ENCODE measurements around the gene VHLL.

DNA sequence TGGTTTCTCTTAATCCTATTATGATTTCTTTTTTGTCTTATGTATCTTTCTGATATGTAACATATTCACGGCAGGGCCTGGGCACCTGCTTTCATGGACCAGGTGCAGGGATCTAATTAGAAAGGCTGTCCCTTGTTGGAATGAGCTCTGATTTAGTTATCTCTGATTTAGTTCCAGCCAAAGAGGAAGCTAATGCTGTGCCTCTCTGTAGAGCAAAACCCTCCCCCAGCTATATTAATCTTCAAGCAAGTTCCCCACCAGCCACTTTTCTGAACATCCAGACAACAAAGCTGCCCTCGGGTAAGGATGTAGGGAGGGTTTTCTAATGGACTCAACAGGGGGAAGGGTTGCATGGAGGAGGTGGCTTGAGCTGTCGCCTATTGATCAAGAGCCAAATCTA, 45.3 kb upstream of the VHLL start:
- TF ChIP-seq, protein P1, sequence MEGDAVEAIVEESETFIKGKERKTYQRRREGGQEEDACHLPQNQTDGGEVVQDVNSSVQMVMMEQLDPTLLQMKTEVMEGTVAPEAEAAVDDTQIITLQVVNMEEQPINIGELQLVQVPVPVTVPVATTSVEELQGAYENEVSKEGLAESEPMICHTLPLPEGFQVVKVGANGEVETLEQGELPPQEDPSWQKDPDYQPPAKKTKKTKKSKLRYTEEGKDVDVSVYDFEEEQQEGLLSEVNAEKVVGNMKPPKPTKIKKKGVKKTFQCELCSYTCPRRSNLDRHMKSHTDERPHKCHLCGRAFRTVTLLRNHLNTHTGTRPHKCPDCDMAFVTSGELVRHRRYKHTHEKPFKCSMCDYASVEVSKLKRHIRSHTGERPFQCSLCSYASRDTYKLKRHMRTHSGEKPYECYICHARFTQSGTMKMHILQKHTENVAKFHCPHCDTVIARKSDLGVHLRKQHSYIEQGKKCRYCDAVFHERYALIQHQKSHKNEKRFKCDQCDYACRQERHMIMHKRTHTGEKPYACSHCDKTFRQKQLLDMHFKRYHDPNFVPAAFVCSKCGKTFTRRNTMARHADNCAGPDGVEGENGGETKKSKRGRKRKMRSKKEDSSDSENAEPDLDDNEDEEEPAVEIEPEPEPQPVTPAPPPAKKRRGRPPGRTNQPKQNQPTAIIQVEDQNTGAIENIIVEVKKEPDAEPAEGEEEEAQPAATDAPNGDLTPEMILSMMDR (IDR thresholded peaks at IDR 0.05 in 8 of 11, conservative IDR thresholded peaks at IDR 0.05 in 3 of 11): no peak
- TF ChIP-seq POLR2A (IDR thresholded peaks at IDR 0.05) (no peak), POLR2AphosphoS5 (IDR thresholded peaks at IDR 0.05) (no peak)
